T-cell (primary cell): ENCODE data around the gene PLEKHA4. TPM values are rescaled to one million over a fixed set of nuclear protein-coding genes. Genes with fewer than 3 reads are reported as not detected.

Source experiments
- ATAC-seq, 4 experiments: fragments of 200-7000 bp in 3 of 4; fragments of 150-1000 bp in 1 of 4; cut with Tn5 transposase; replicated peaks in 1 of 4; 1 replicate in 3 of 4; 2 replicates in 1 of 4; pipeline ENCODE4 v1.10.0; 2021; ENCODE audit warnings: moderate library complexity in 3 of 4, mild to moderate bottlenecking in 2 of 4, moderate number of reproducible peaks in 1 of 4
- CTCF ChIA-PET, 2 donors: fragments of 300-600 bp; sonication (Branson Sonifier 250); formaldehyde crosslinking; loops; one replicate each; lab custom pipeline; 2022; ENCODE audit warnings: antibody characterized with exemption in 2 of 2; lab: Charles Lee
- POLR2A ChIA-PET, 2 donors: fragments of 300-600 bp; sonication (Branson Sonifier 250); formaldehyde crosslinking; loops; one replicate each; lab custom pipeline; 2022; ENCODE audit warnings: antibody characterized with exemption in 2 of 2; lab: Charles Lee
- DNase-seq, 35 experiments: peaks; one replicate each; pipeline versions ENCODE4 v3.0.0 to v3.0.0-alpha.2; 2013 to 2023
- H3K27ac ChIP-seq: one replicate; pipeline ENCODE4 v1.5.1; 2013; ENCODE audit warnings: low read length
- H3K27me3 ChIP-seq, 2 experiments: replicated peaks in 1 of 2; 1 replicate in 1 of 2; 2 replicates in 1 of 2; pipeline versions ENCODE4 v1.6.1 to v1.7.0; 2013; ENCODE audit warnings: low read length in 1 of 2, mixed read lengths in 1 of 2; ENCODE audit not compliant: control insufficient read depth in 2 of 2, insufficient read depth in 2 of 2; ENCODE audit errors: extremely low read depth in 1 of 2
- H3K36me3 ChIP-seq, 2 donors: 1 replicate in 1 of 2; 2 replicates in 1 of 2; pipeline versions ENCODE4 v1.6.1 to v1.7.0; 2013; ENCODE audit warnings: low read length in 1 of 2; ENCODE audit not compliant: control insufficient read depth in 2 of 2, insufficient read depth in 1 of 2; ENCODE audit errors: extremely low read depth in 1 of 2
- H3K4me1 ChIP-seq, 2 experiments: 1 replicate in 1 of 2; 2 replicates in 1 of 2; pipeline versions ENCODE4 v1.6.1 to v1.7.0; 2013; ENCODE audit warnings: low read length in 2 of 2, mixed read lengths in 1 of 2; ENCODE audit not compliant: insufficient read depth in 2 of 2, control insufficient read depth in 1 of 2; ENCODE audit errors: extremely low read depth in 1 of 2
- H3K4me3 ChIP-seq, 2 donors: 1 replicate in 1 of 2; 2 replicates in 1 of 2; pipeline versions ENCODE4 v1.5.1 to v1.7.0; 2013; ENCODE audit warnings: mild to moderate bottlenecking in 2 of 2, low read length in 1 of 2, moderate library complexity in 1 of 2; ENCODE audit not compliant: control insufficient read depth in 1 of 2; ENCODE audit errors: extremely low read depth in 1 of 2
- H3K9me3 ChIP-seq: 2 replicates; pipeline ENCODE4 v1.7.0; 2013
- H3K27ac Mint-ChIP-seq, 2 donors: one replicate each; pipeline ENCODE4 v1.8.0; 2020 to 2021; ENCODE audit warnings: mild to moderate bottlenecking in 2 of 2, mixed read lengths in 2 of 2
- H3K27me3 Mint-ChIP-seq, 2 donors: one replicate each; pipeline ENCODE4 v1.8.0; 2021 to 2022; ENCODE audit warnings: mixed read lengths in 2 of 2
- H3K36me3 Mint-ChIP-seq: one replicate; pipeline ENCODE4 v1.8.0; 2021; ENCODE audit warnings: mixed read lengths
- H3K4me1 Mint-ChIP-seq, 3 donors: one replicate each; pipeline ENCODE4 v1.8.0; 2020 to 2022; ENCODE audit warnings: mixed read lengths in 3 of 3, mild to moderate bottlenecking in 1 of 3
- H3K4me3 Mint-ChIP-seq, 3 donors: one replicate each; pipeline ENCODE4 v1.8.0; 2020 to 2022; ENCODE audit warnings: mild to moderate bottlenecking in 3 of 3, mixed read lengths in 3 of 3, moderate library complexity in 3 of 3
- H3K9me3 Mint-ChIP-seq, 3 donors: one replicate each; pipeline ENCODE4 v1.8.0; 2020 to 2022; ENCODE audit warnings: mixed read lengths in 3 of 3
- WGBS: methylation state at CpG from one replicate; pipeline ENCODE4 v1.1.5; 2013; ENCODE audit warnings: missing lambda C conversion rate; ENCODE audit not compliant: insufficient coverage; 5-methylcytosine and 5-hydroxymethylcytosine counted together
- total RNA-seq, 35 experiments: library from RNA in 6 of 35; stranded (reverse) in 6 of 35; fragments of 120-200 nt in 1 of 35; gene quantifications; one replicate each; pipeline versions ENCODE4 v1.2.1 to v1.2.4 and lab custom pipeline; 2013 to 2026

Gene PLEKHA4
- total RNA-seq, 5 donors from 2014 or later (not counting 1 experiment from before 2014, with no cell fraction given), result 2.7 to 11.8 (median 5.2) TPM

GRCh38 chr19:48870048-48870447 is 1.6 kb upstream of the PLEKHA4 start:
- H3K27me3 Mint-ChIP-seq, result peaks cover 0 to 2% of the 10 kb centered on the region in 2 donors
- Histone ChIP-seq H3K27me3 (peaks cover 0 to 21% of the 10 kb centered on the region in 2 experiments), H3K36me3 (peaks cover 3 to 11% of the 10 kb centered on the region in 2 donors), H3K9me3 (no peaks in the 10 kb centered on the region), H3K27ac (no peak overlapping the region), H3K4me1 (peaks cover 14 to 27% of the 10 kb centered on the region in 2 experiments), H3K4me3 (no peak overlapping the region)
- H3K4me3 Mint-ChIP-seq, result no peak overlapping the region
- CTCF ChIA-PET, result no interaction called here
- peaks cover 21% of the 10 kb centered on the region for H3K36me3 Mint-ChIP-seq
- no peak overlapping the region for H3K27ac Mint-ChIP-seq
- POLR2A ChIA-PET, result no interaction called here
- DNase-seq (no peak), ATAC-seq (no peak)
- H3K9me3 Mint-ChIP-seq, result no peaks in the 10 kb centered on the region
- H3K4me1 Mint-ChIP-seq, result peaks cover 23 to 32% (median 25%) of the 10 kb centered on the region in 3 donors
- WGBS, result 90% methylated on average over 6 of the region's 9 CpGs

GRCh38 chr19:48867746-48868113 is 687 bp downstream of the PLEKHA4 start:
- Mint-ChIP-seq H3K9me3 (no peaks in the 10 kb centered on the region), H3K27ac (no peak overlapping the region), H3K4me1 (peaks cover 3 to 9% (median 4%) of the 10 kb centered on the region in 3 donors), H3K27me3 (peaks cover 0 to 2% of the 10 kb centered on the region in 2 donors), H3K36me3 (no peaks in the 10 kb centered on the region), H3K4me3 (no peak overlapping the region)
- Histone ChIP-seq H3K36me3 (no peaks in the 10 kb centered on the region), H3K27ac (no peak overlapping the region), H3K4me1 (peaks cover 2 to 5% of the 10 kb centered on the region in 2 experiments), H3K4me3 (no peak overlapping the region), H3K27me3 (peaks cover 0 to 21% of the 10 kb centered on the region in 2 experiments), H3K9me3 (no peaks in the 10 kb centered on the region)
- CTCF ChIA-PET, result no interaction called here
- ATAC-seq (no peak), DNase-seq (no peak)
- 87% methylated on average over 6 of the region's 7 CpGs for WGBS
- POLR2A ChIA-PET, result no interaction called here

GRCh38 chr19:48867123-48867745 is 1.2 kb downstream of the PLEKHA4 start:
- Mint-ChIP-seq H3K4me3 (no peak overlapping the region), H3K27me3 (peaks cover 0 to 2% of the 10 kb centered on the region in 2 donors), H3K4me1 (peaks cover 3 to 4% (median 3%) of the 10 kb centered on the region in 3 donors), H3K27ac (no peak overlapping the region), H3K36me3 (no peaks in the 10 kb centered on the region), H3K9me3 (no peaks in the 10 kb centered on the region)
- H3K36me3 ChIP-seq, result no peaks in the 10 kb centered on the region
- H3K27me3 ChIP-seq, result peaks cover 0 to 21% of the 10 kb centered on the region in 2 experiments
- POLR2A ChIA-PET, result no interaction called here
- peaks cover 2 to 5% of the 10 kb centered on the region in 2 experiments for H3K4me1 ChIP-seq
- no peak overlapping the region for H3K27ac ChIP-seq
- H3K4me3 ChIP-seq, result no peak overlapping the region
- no peaks in the 10 kb centered on the region for H3K9me3 ChIP-seq
- 84% methylated on average over 9 of the region's 14 CpGs for WGBS
- CTCF ChIA-PET, result no interaction called here
- DNase-seq (no peak), ATAC-seq (no peak)

- no peaks in the 10 kb centered on the region for H3K36me3 ChIP-seq
- no peak overlapping the region for H3K4me3 ChIP-seq
- no peak overlapping the region for H3K27ac ChIP-seq
- peaks cover 0 to 21% of the 10 kb centered on the region in 2 experiments for H3K27me3 ChIP-seq
- Mint-ChIP-seq H3K36me3 (no peaks in the 10 kb centered on the region), H3K27me3 (peaks cover 0 to 2% of the 10 kb centered on the region in 2 donors), H3K9me3 (no peaks in the 10 kb centered on the region), H3K27ac (no peak overlapping the region), H3K4me1 (no peaks in the 10 kb centered on the region), H3K4me3 (no peak overlapping the region)
- ChIA-PET CTCF (no interaction called here), POLR2A (no interaction called here)
- no peaks in the 10 kb centered on the region for H3K9me3 ChIP-seq
- DNase-seq (no peak), ATAC-seq (no peak)
- 76% methylated on average over 5 of the region's 6 CpGs for WGBS
- peaks cover 0 to under 1% of the 10 kb centered on the region in 2 experiments for H3K4me1 ChIP-seq
Measured at GRCh38 chr19:48866692-48867091, 1.7 kb downstream of the PLEKHA4 start.

- DNase-seq (no peak), ATAC-seq (no peak)
- no peak overlapping the region for H3K27ac Mint-ChIP-seq
- no peaks in the 10 kb centered on the region for H3K36me3 ChIP-seq
- H3K4me1 ChIP-seq, result peaks cover 2 to 14% of the 10 kb centered on the region in 2 experiments
- no peak overlapping the region for H3K27ac ChIP-seq
- WGBS, result 68% methylated on average over 5 of the region's 7 CpGs
- no peaks in the 10 kb centered on the region for H3K9me3 Mint-ChIP-seq
- CTCF ChIA-PET, result no interaction called here
- no peaks in the 10 kb centered on the region for H3K27me3 Mint-ChIP-seq
- no peak overlapping the region for H3K4me3 ChIP-seq
- no peaks in the 10 kb centered on the region for H3K36me3 Mint-ChIP-seq
- POLR2A ChIA-PET, result interaction anchor here in 1 of 2 donors (0.9 kb wide), 1 partner anchor 9 kb away, joined by 3 read pairs; no protein-coding TSS in a partner anchor
- peaks cover 0 to 14% of the 10 kb centered on the region in 2 experiments for H3K27me3 ChIP-seq
- H3K9me3 ChIP-seq, result no peaks in the 10 kb centered on the region
- H3K4me3 Mint-ChIP-seq, result no peak overlapping the region
- peaks cover 3 to 6% (median 6%) of the 10 kb centered on the region in 3 donors for H3K4me1 Mint-ChIP-seq
Measured at GRCh38 chr19:48862827-48863226, 5.6 kb downstream of the PLEKHA4 start.

- H3K27me3 Mint-ChIP-seq, result no peaks in the 10 kb centered on the region
- H3K4me3 ChIP-seq, result no peak overlapping the region
- CTCF ChIA-PET, result no interaction called here
- no peak for ATAC-seq
- H3K36me3 ChIP-seq, result no peaks in the 10 kb centered on the region
- peaks cover 3 to 6% (median 6%) of the 10 kb centered on the region in 3 donors for H3K4me1 Mint-ChIP-seq
- peaks cover 0 to 4% of the 10 kb centered on the region in 2 experiments for H3K27me3 ChIP-seq
- no peak overlapping the region for H3K4me3 Mint-ChIP-seq
- no peak overlapping the region for H3K27ac Mint-ChIP-seq
- 97% methylated on average over 12 of the region's 18 CpGs for WGBS
- no peak overlapping the region for H3K27ac ChIP-seq
- POLR2A ChIA-PET, result interaction anchor here in 1 of 2 donors (0.5 kb wide), 1 partner anchor 1027 kb away, joined by 4 read pairs; no protein-coding TSS in a partner anchor
- peaks cover 2 to 14% of the 10 kb centered on the region in 2 experiments for H3K4me1 ChIP-seq
- no peaks in the 10 kb centered on the region for H3K36me3 Mint-ChIP-seq
- no peaks in the 10 kb centered on the region for H3K9me3 Mint-ChIP-seq
- no peak for DNase-seq
- H3K9me3 ChIP-seq, result no peaks in the 10 kb centered on the region
Measured at GRCh38 chr19:48861313-48861712, 7.1 kb downstream of the PLEKHA4 start.
